ENCODE measurements around the gene SLC22A16. TPM values are rescaled to one million over a fixed set of nuclear protein-coding genes. Genes with fewer than 3 reads are reported as not detected.

SLC22A16 gene
- total RNA-seq, 1 experiment from 2014 or later: not detected

DNA sequence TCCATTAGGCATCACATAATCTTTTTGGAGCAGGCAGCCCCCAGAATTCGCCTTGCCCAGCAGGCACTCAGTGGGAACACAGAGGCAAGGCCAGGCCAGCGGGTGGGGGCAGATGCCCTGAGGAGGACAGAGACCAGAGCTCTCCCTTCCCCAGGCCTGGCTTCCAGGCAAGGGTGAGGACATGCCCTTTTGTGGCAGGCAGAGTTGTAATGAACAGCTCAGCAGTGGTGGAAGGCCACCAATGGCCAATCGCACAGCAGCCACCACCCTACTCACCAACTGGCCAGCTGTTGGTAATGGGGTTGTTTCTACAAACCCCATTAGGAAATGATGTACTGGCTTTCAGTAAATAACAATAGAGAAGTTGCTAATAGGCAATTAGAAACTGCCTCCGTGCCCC is 45.7 kb downstream of the SLC22A16 start:
- intact Hi-C loops (cut with micrococcal nuclease; ENCODE audit: unreplicated experiment): no loop called here
- H3K4me2 ChIP-seq: no peak overlapping the region
- no peak for TF ChIP-seq EZH2 (IDR thresholded peaks at IDR 0.05; ENCODE audit: low read depth)
- TF ChIP-seq, protein P1, sequence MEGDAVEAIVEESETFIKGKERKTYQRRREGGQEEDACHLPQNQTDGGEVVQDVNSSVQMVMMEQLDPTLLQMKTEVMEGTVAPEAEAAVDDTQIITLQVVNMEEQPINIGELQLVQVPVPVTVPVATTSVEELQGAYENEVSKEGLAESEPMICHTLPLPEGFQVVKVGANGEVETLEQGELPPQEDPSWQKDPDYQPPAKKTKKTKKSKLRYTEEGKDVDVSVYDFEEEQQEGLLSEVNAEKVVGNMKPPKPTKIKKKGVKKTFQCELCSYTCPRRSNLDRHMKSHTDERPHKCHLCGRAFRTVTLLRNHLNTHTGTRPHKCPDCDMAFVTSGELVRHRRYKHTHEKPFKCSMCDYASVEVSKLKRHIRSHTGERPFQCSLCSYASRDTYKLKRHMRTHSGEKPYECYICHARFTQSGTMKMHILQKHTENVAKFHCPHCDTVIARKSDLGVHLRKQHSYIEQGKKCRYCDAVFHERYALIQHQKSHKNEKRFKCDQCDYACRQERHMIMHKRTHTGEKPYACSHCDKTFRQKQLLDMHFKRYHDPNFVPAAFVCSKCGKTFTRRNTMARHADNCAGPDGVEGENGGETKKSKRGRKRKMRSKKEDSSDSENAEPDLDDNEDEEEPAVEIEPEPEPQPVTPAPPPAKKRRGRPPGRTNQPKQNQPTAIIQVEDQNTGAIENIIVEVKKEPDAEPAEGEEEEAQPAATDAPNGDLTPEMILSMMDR (conservative IDR thresholded peaks at IDR 0.05): no peak
- no peak overlapping the region for H3K27ac ChIP-seq
- no TSS peak for BruUV-seq (replicated peaks)
- H3K4me1 ChIP-seq (replicated peaks; ENCODE audit: insufficient read depth): no peaks in the 10 kb centered on the region
- no peak overlapping the region for H2AFZ ChIP-seq
- no peaks in the 10 kb centered on the region for H3F3A ChIP-seq (ENCODE audit: insufficient read depth, low read depth)
- H3K27me3 ChIP-seq (ENCODE audit: insufficient read depth, low read depth): peaks cover 54% of the 10 kb centered on the region
- H3K9me3 ChIP-seq (ENCODE audit: insufficient read depth, low read depth): no peaks in the 10 kb centered on the region
- H3K36me3 ChIP-seq (ENCODE audit: low read depth): no peaks in the 10 kb centered on the region
- H3K79me2 ChIP-seq (ENCODE audit: low read depth): no peaks in the 10 kb centered on the region
- CTCF ChIA-PET: no interaction called here
- no peaks in the 10 kb centered on the region for H4K20me1 ChIP-seq (ENCODE audit: insufficient read depth)
- no peak overlapping the region for H3K4me3 ChIP-seq
- no peak for DNase-seq
- POLR2A ChIA-PET (ENCODE audit: unreplicated experiment): no interaction called here
- no peaks in the 10 kb centered on the region for H3K9me2 ChIP-seq (ENCODE audit: insufficient read depth)

DNA sequence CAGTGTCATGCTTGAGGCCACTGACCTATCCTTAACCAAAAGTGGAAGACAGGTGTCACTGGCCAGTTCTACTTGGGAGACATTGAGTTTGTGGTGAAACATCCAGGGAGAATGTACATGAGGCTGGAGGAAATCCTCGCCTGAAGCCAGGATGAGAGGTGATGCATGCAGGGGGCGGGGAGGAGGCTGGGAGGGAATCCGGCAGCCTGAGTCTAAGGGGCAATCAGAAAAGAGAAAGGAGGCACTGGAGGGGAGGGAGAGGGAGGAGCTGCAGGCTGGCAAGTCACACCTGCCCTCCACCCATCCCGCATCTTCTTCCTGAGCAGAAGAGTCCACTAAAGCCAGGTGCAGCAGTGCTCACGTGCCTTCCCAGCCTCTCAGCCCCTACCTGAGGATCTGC is 46.2 kb downstream of the SLC22A16 start:
- no TSS peak for BruUV-seq (replicated peaks)
- TF ChIP-seq, protein P1 (conservative IDR thresholded peaks at IDR 0.05): no peak
- TF ChIP-seq EZH2 (IDR thresholded peaks at IDR 0.05; ENCODE audit: low read depth): no peak
- H3F3A ChIP-seq (ENCODE audit: insufficient read depth, low read depth): no peaks in the 10 kb centered on the region
- no peaks in the 10 kb centered on the region for H3K79me2 ChIP-seq (ENCODE audit: low read depth)
- CTCF ChIA-PET: no interaction called here
- peaks cover 54% of the 10 kb centered on the region for H3K27me3 ChIP-seq (ENCODE audit: insufficient read depth, low read depth)
- no peaks in the 10 kb centered on the region for H3K9me3 ChIP-seq (ENCODE audit: insufficient read depth, low read depth)
- no peak overlapping the region for H3K27ac ChIP-seq
- no peak overlapping the region for H2AFZ ChIP-seq
- no peaks in the 10 kb centered on the region for H3K36me3 ChIP-seq (ENCODE audit: low read depth)
- no peaks in the 10 kb centered on the region for H3K4me1 ChIP-seq (replicated peaks; ENCODE audit: insufficient read depth)
- H3K9me2 ChIP-seq (ENCODE audit: insufficient read depth): no peaks in the 10 kb centered on the region
- DNase-seq: no peak
- no peaks in the 10 kb centered on the region for H4K20me1 ChIP-seq (ENCODE audit: insufficient read depth)
- intact Hi-C loops (cut with micrococcal nuclease; ENCODE audit: unreplicated experiment): no loop called here
- POLR2A ChIA-PET (ENCODE audit: unreplicated experiment): no interaction called here
- H3K4me3 ChIP-seq: no peak overlapping the region
- no peak overlapping the region for H3K4me2 ChIP-seq

DNA sequence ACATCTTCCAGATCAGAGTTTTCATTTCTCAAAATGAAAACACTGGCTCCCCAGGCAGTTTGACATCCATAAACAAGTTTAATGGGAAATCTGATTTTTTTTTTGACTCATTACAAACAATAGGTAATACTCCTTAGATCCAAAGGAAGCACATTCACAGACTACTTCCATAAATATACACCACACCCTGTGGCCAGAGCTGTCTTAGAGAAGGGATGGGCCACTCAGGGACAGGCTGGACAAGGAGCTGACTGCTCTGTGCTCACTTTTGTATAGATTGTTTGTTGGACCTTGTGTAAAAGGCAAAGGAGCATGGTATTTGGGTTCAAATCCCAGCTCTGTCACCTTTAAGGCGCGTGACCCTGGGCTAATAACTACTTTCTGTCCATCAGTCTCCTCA is 48.3 kb downstream of the SLC22A16 start:
- no peaks in the 10 kb centered on the region for H3F3A ChIP-seq (ENCODE audit: insufficient read depth, low read depth)
- DNase-seq: no peak

More for the DNA sequence above, 48.3 kb downstream of the SLC22A16 start:
- TF ChIP-seq, protein P1 (conservative IDR thresholded peaks at IDR 0.05): no peak
- no peak for TF ChIP-seq EZH2 (IDR thresholded peaks at IDR 0.05; ENCODE audit: low read depth)
- H3K4me2 ChIP-seq: no peak overlapping the region
- no peak overlapping the region for H3K27ac ChIP-seq
- no peaks in the 10 kb centered on the region for H3K9me2 ChIP-seq (ENCODE audit: insufficient read depth)
- no peak overlapping the region for H2AFZ ChIP-seq
- no peaks in the 10 kb centered on the region for H3K36me3 ChIP-seq (ENCODE audit: low read depth)
- H3K4me1 ChIP-seq (replicated peaks; ENCODE audit: insufficient read depth): no peaks in the 10 kb centered on the region
- ChIA-PET CTCF (no interaction called here), POLR2A (ENCODE audit: unreplicated experiment) (interaction anchor here (0.9 kb wide), 1 partner anchor 1648 kb away, joined by 3 read pairs; no protein-coding TSS in a partner anchor)
- no peaks in the 10 kb centered on the region for H4K20me1 ChIP-seq (ENCODE audit: insufficient read depth)
- H3K27me3 ChIP-seq (ENCODE audit: insufficient read depth, low read depth): peaks cover 58% of the 10 kb centered on the region
- no peak overlapping the region for H3K4me3 ChIP-seq
- intact Hi-C loops (cut with micrococcal nuclease; ENCODE audit: unreplicated experiment): no loop called here
- no peaks in the 10 kb centered on the region for H3K9me3 ChIP-seq (ENCODE audit: insufficient read depth, low read depth)
- no peaks in the 10 kb centered on the region for H3K79me2 ChIP-seq (ENCODE audit: low read depth)
- no TSS peak for BruUV-seq (replicated peaks)

All from PC-9 (cell line).